ENCODE data around the gene KLF15. TPM values are rescaled to one million over a fixed set of nuclear protein-coding genes. Genes with fewer than 3 reads are reported as not detected.

Gene KLF15
- total and polyA plus RNA-seq, 9 of the 15 experiments (the other 6 are each of a cell fraction or from before 2014, with no cell fraction given): 0.08 to 4.8 (median 1.2) TPM

DNA sequence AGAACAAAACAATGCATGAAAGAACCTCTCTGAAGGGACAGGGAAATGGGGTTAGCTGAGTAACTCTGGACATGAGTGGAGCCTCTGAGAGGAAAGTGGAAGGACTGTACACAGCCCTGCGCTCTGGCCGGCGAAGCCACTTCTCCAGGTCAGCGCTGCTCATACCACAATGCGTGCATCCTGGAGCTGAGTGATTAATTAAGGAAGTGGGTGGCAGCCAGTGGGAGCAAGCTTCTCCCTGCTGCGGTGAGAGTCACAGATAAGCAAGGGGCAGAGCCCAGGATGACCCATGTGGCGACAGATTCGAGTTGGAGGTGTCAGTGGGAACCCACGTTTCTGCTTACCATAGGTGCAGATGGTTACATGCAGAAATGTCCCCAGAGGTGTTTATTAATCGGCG is 48.0 kb downstream of the KLF15 start (continued):
- 0 out of 2 replicates have a peak, but pooled peaks have one; percentile 11 for TF ChIP-seq KLF16 (IDR thresholded peaks at IDR 0.05)
- TF ChIP-seq TEAD1 (CRISPR knock-in tag; IDR thresholded peaks at IDR 0.05): no peak
- TF ChIP-seq IFI16 (CRISPR knock-in tag; IDR thresholded peaks at IDR 0.05): no peak
- TF ChIP-seq CBFA2T3 (IDR thresholded peaks at IDR 0.05): peak; percentile 64
- TF ChIP-seq NCOA1 (IDR thresholded peaks at IDR 0.05; ENCODE audit: low read depth): no peak
- no peak for TF ChIP-seq RBM34 (IDR thresholded peaks at IDR 0.05; ENCODE audit: borderline replicate concordance, insufficient read depth, low read length)
- no peak for TF ChIP-seq PHB (CRISPR knock-in tag; IDR thresholded peaks at IDR 0.05)
- no peak for TF ChIP-seq DACH1 (IDR thresholded peaks at IDR 0.05; ENCODE audit: partially characterized antibody)
- TF ChIP-seq MAFK (IDR thresholded peaks at IDR 0.05; ENCODE audit: low read length): no peak
- TF ChIP-seq E2F8 (IDR thresholded peaks at IDR 0.05; ENCODE audit: low read depth, partially characterized antibody): no peak
- TF ChIP-seq SIN3A (IDR thresholded peaks at IDR 0.05; ENCODE audit: borderline replicate concordance in 2 of 2, control insufficient read depth in 1 of 2, low read depth in 2 of 2, low read length in 2 of 2): no peak
- no peak for TF ChIP-seq RFX1 (IDR thresholded peaks at IDR 0.05)
- TF ChIP-seq SAP30 (IDR thresholded peaks at IDR 0.05; ENCODE audit: borderline replicate concordance, insufficient read depth, low read depth, low read length, poor library complexity, severe bottlenecking): no peak
- TF ChIP-seq SPI1 (IDR thresholded peaks at IDR 0.05; ENCODE audit: borderline replicate concordance, low read depth, low read length): 0 out of 2 replicates have a peak, but pooled peaks have one; percentile 35
- peak; percentile 52 for TF ChIP-seq EGR1 (conservative IDR thresholded peaks at IDR 0.05)
- no peak for TF ChIP-seq NR2F6 (CRISPR knock-in tag; IDR thresholded peaks at IDR 0.05)
- TF ChIP-seq HDAC6 (IDR thresholded peaks at IDR 0.05; ENCODE audit: low read depth, low read length): no peak
- TF ChIP-seq ARHGAP35 (IDR thresholded peaks at IDR 0.05; ENCODE audit: partially characterized antibody): no peak
- TF ChIP-seq, protein P1, sequence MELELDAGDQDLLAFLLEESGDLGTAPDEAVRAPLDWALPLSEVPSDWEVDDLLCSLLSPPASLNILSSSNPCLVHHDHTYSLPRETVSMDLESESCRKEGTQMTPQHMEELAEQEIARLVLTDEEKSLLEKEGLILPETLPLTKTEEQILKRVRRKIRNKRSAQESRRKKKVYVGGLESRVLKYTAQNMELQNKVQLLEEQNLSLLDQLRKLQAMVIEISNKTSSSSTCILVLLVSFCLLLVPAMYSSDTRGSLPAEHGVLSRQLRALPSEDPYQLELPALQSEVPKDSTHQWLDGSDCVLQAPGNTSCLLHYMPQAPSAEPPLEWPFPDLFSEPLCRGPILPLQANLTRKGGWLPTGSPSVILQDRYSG (tag; conservative IDR thresholded peaks at IDR 0.05; ENCODE audit: low read depth): no peak
- TF ChIP-seq CREM (IDR thresholded peaks at IDR 0.05; ENCODE audit: low read depth): 0 out of 2 replicates have a peak, but pooled peaks have one; percentile 3
- 0 out of 2 replicates have a peak, but pooled peaks have one; percentile 43 for TF ChIP-seq ETV1 (tag; conservative IDR thresholded peaks at IDR 0.05; ENCODE audit: low read depth)
- TF ChIP-seq MEIS2 (IDR thresholded peaks at IDR 0.05; ENCODE audit: partially characterized antibody): peak; percentile 54
- TF ChIP-seq TEAD4 (IDR thresholded peaks at IDR 0.05; ENCODE audit: low read length): peak; percentile 22; the same call in 1 of the 2 replicates
- no peak for TF ChIP-seq TEAD4 (CRISPR knock-in tag; IDR thresholded peaks at IDR 0.05; ENCODE audit: borderline replicate concordance)
- no peak for TF ChIP-seq ZZZ3 (IDR thresholded peaks at IDR 0.05)
- no peak for TF ChIP-seq ZNF785 (CRISPR knock-in tag; IDR thresholded peaks at IDR 0.05)
- no peak for TF ChIP-seq NFRKB (IDR thresholded peaks at IDR 0.05; ENCODE audit: low read depth)
- no peak for TF ChIP-seq KDM2B (CRISPR knock-in tag; IDR thresholded peaks at IDR 0.05)
- no peak for TF ChIP-seq GABPB1 (CRISPR knock-in tag; IDR thresholded peaks at IDR 0.05)
